ENCODE data around the gene COL5A3.

Gene COL5A3

GRCh38 chr19:9917321-9917720 is 93.0 kb downstream of the COL5A3 start:
- ChIA-PET POLR2A (no interaction called here), CTCF (interaction anchor here (0.6 to 1.1 kb wide), 2 partner anchors 10 to 417 kb away, joined by 3 to 4 read pairs; no protein-coding TSS in a partner anchor)
- TF ChIP-seq L3MBTL2 (conservative IDR thresholded peaks at IDR 0.05), result peak; percentile 70
- no peak for TF ChIP-seq PKNOX1 (IDR thresholded peaks at IDR 0.05)
- no peak for TF ChIP-seq NFRKB (IDR thresholded peaks at IDR 0.05)
- peak; percentile 65; the same call in 1 of the 2 replicates for TF ChIP-seq ELF4 (IDR thresholded peaks at IDR 0.05)

GRCh38 chr19:9916719-9917118 is 93.6 kb downstream of the COL5A3 start:
- ChIA-PET POLR2A (no interaction called here), CTCF (no interaction called here)
- DNase-seq (ENCODE audit: extremely low spot score), result no peak
- TF ChIP-seq L3MBTL2 (conservative IDR thresholded peaks at IDR 0.05) (no peak), BHLHE40 (IDR thresholded peaks at IDR 0.05; ENCODE audit: borderline replicate concordance) (no peak), PKNOX1 (IDR thresholded peaks at IDR 0.05) (no peak), SUZ12 (IDR thresholded peaks at IDR 0.05) (no peak), ELF4 (IDR thresholded peaks at IDR 0.05) (no peak), TARDBP (IDR thresholded peaks at IDR 0.05) (no peak)

More at GRCh38 chr19:9917321-9917720, 93.0 kb downstream of the COL5A3 start:
- peak; percentile 74 for DNase-seq (ENCODE audit: extremely low spot score)

- TF ChIP-seq ZNF384 (IDR thresholded peaks at IDR 0.05), result 0 out of 2 replicates have a peak, but pooled peaks have one; percentile 38
- no peak for TF ChIP-seq CTBP1 (IDR thresholded peaks at IDR 0.05; ENCODE audit: borderline replicate concordance)
- peak; percentile 60 for TF ChIP-seq L3MBTL2 (conservative IDR thresholded peaks at IDR 0.05)
- ChIA-PET POLR2A (no interaction called here), CTCF (no interaction called here)
- DNase-seq (ENCODE audit: extremely low spot score), result peak; percentile 89
These were observed 95.7 kb downstream of the COL5A3 start for GRCh38 chr19:9914315-9915207.

GRCh38 chr19:9914001-9914314 is 96.3 kb downstream of the COL5A3 start:
- ChIA-PET CTCF (no interaction called here), POLR2A (no interaction called here)
- TF ChIP-seq PKNOX1 (IDR thresholded peaks at IDR 0.05), result no peak
- no peak for TF ChIP-seq ELF4 (IDR thresholded peaks at IDR 0.05)
- no peak for TF ChIP-seq CTBP1 (IDR thresholded peaks at IDR 0.05; ENCODE audit: borderline replicate concordance)
- no peak for TF ChIP-seq SP1 (IDR thresholded peaks at IDR 0.05)
- no peak for TF ChIP-seq HDGF (IDR thresholded peaks at IDR 0.05; ENCODE audit: borderline replicate concordance)
- no peak for TF ChIP-seq FOXM1 (IDR thresholded peaks at IDR 0.05; ENCODE audit: borderline replicate concordance)
- no peak for TF ChIP-seq NFRKB (IDR thresholded peaks at IDR 0.05)
- TF ChIP-seq FOXA1 (IDR thresholded peaks at IDR 0.05), result no peak
- TF ChIP-seq BHLHE40 (IDR thresholded peaks at IDR 0.05; ENCODE audit: borderline replicate concordance), result no peak
- TF ChIP-seq LEF1 (IDR thresholded peaks at IDR 0.05; ENCODE audit: borderline replicate concordance), result no peak
- no peak for TF ChIP-seq ZNF384 (IDR thresholded peaks at IDR 0.05)
- TF ChIP-seq ARNT (IDR thresholded peaks at IDR 0.05), result no peak
- no peak for TF ChIP-seq SUZ12 (IDR thresholded peaks at IDR 0.05)
- TF ChIP-seq L3MBTL2 (conservative IDR thresholded peaks at IDR 0.05), result no peak
- TF ChIP-seq TARDBP (IDR thresholded peaks at IDR 0.05), result no peak
- TF ChIP-seq FOXK2 (IDR thresholded peaks at IDR 0.05), result no peak
- no peak for DNase-seq (ENCODE audit: extremely low spot score)

GRCh38 chr19:9913237-9914000 is 96.9 kb downstream of the COL5A3 start:
- DNase-seq (ENCODE audit: extremely low spot score), result peak; percentile 62
- TF ChIP-seq ZNF384 (IDR thresholded peaks at IDR 0.05) (no peak), LEF1 (IDR thresholded peaks at IDR 0.05; ENCODE audit: borderline replicate concordance) (no peak), SP1 (IDR thresholded peaks at IDR 0.05) (no peak), HDGF (IDR thresholded peaks at IDR 0.05; ENCODE audit: borderline replicate concordance) (no peak), FOXM1 (IDR thresholded peaks at IDR 0.05; ENCODE audit: borderline replicate concordance) (0 out of 2 replicates have a peak, but pooled peaks have one; percentile 17), CTBP1 (IDR thresholded peaks at IDR 0.05; ENCODE audit: borderline replicate concordance) (no peak), PKNOX1 (IDR thresholded peaks at IDR 0.05) (no peak), NFRKB (IDR thresholded peaks at IDR 0.05) (no peak)
- POLR2A ChIA-PET, result no interaction called here
- CTCF ChIA-PET, result no interaction called here
